Smooth muscle cell of the brain vasculature (primary cell): ENCODE measurements around the gene ADCY4.
"Not testable (repeated sequence)": the region's sequence is repeated elsewhere in the genome, so short reads cannot be mapped to it uniquely, and the experiment has no call there.

Experiments
- DNase-seq: peaks from one replicate; pipeline ENCODE4 v3.0.0-alpha.2; 2012; ENCODE audit warnings: low read depth, low spot score

The ADCY4 gene

GRCh38 chr14:24366721-24367513, 32.0 kb upstream of the ADCY4 start:
- peak; percentile 89 for DNase-seq

GRCh38 chr14:24366413-24366720, 31.5 kb upstream of the ADCY4 start:
- no peak for DNase-seq

GRCh38 chr14:24365600-24366412, 30.9 kb upstream of the ADCY4 start:
- peak; percentile 85 for DNase-seq

- no peak for DNase-seq
Observed at GRCh38 chr14:24364841-24365240, 30.0 kb upstream of the ADCY4 start.

- no peak for DNase-seq
Observed at GRCh38 chr14:24363401-24363800, 28.5 kb upstream of the ADCY4 start.

- DNase-seq = no peak
Observed at GRCh38 chr14:24362241-24362960, 27.5 kb upstream of the ADCY4 start.

GRCh38 chr14:24361326-24361725, 26.5 kb upstream of the ADCY4 start:
- DNase-seq = no peak

GRCh38 chr14:24360281-24360680, 25.4 kb upstream of the ADCY4 start:
- DNase-seq = no peak

GRCh38 chr14:24356208-24356607, 21.3 kb upstream of the ADCY4 start:
- no peak for DNase-seq

GRCh38 chr14:24355009-24355408, 20.1 kb upstream of the ADCY4 start:
- no peak for DNase-seq

- DNase-seq = not testable (repeated sequence)
Observed at GRCh38 chr14:24354482-24354825, 19.6 kb upstream of the ADCY4 start.

- DNase-seq = no peak
Observed at GRCh38 chr14:24353559-24354481, 18.9 kb upstream of the ADCY4 start.

- no peak for DNase-seq
Observed at GRCh38 chr14:24351517-24351916, 16.6 kb upstream of the ADCY4 start.

GRCh38 chr14:24349742-24350141, 14.9 kb upstream of the ADCY4 start:
- no peak for DNase-seq

GRCh38 chr14:24348186-24348585, 13.3 kb upstream of the ADCY4 start:
- no peak for DNase-seq

- no peak for DNase-seq
Observed at GRCh38 chr14:24347134-24347533, 12.3 kb upstream of the ADCY4 start.

GRCh38 chr14:24343795-24344660, 9.2 kb upstream of the ADCY4 start:
- no peak for DNase-seq

GRCh38 chr14:24342889-24343288, 8.0 kb upstream of the ADCY4 start:
- DNase-seq = no peak

- no peak for DNase-seq
Observed at GRCh38 chr14:24340606-24341005, 5.7 kb upstream of the ADCY4 start.
